HUES48 (cell line): ENCODE measurements around the gene B3GALT5.

Experiments used
- H3K27ac ChIP-seq: one replicate; pipeline ENCODE4 v1.7.0; 2013; ENCODE audit warnings: low read depth, low read length, inconsistent platforms
- H3K27me3 ChIP-seq: 2 replicates; pipeline ENCODE4 v1.6.1; 2013; ENCODE audit warnings: mild to moderate bottlenecking, low read length; ENCODE audit not compliant: control insufficient read depth, insufficient read depth
- H3K36me3 ChIP-seq: 2 replicates; pipeline ENCODE4 v1.6.1; 2013; ENCODE audit warnings: low read length; ENCODE audit not compliant: control insufficient read depth, insufficient read depth
- H3K4me1 ChIP-seq: 2 replicates; pipeline ENCODE4 v1.6.1; 2013; ENCODE audit warnings: mild to moderate bottlenecking, low read length; ENCODE audit not compliant: control insufficient read depth, insufficient read depth
- H3K4me3 ChIP-seq: 2 replicates; pipeline ENCODE4 v1.5.1; 2013; ENCODE audit warnings: mild to moderate bottlenecking, low read depth, low read length
- H3K9ac ChIP-seq: 2 replicates; pipeline ENCODE4 v1.6.1; 2013; ENCODE audit warnings: mild to moderate bottlenecking, low read depth, low read length, moderate library complexity
- H3K9me3 ChIP-seq: 2 replicates; pipeline ENCODE4 v1.6.1; 2013; ENCODE audit warnings: low read length; ENCODE audit not compliant: control insufficient read depth, insufficient read depth

The B3GALT5 gene

GRCh38 chr21:39604951-39605350, 7.8 kb upstream of the B3GALT5 start:
- no peak overlapping the region for H3K4me3 ChIP-seq
- H3K27ac ChIP-seq, result no peak overlapping the region
- H3K9me3 ChIP-seq, result no peaks in the 10 kb centered on the region
- peaks cover 3% of the 10 kb centered on the region; the same call in 1 of the 2 replicates for H3K36me3 ChIP-seq
- no peaks in the 10 kb centered on the region for H3K27me3 ChIP-seq
- H3K9ac ChIP-seq, result no peak overlapping the region
- H3K4me1 ChIP-seq, result peaks cover 4% of the 10 kb centered on the region; the same call in 1 of the 2 replicates

- Histone ChIP-seq H3K4me1 (peaks cover 42% of the 10 kb centered on the region), H3K27me3 (0 out of 2 replicates have a peak, but pooled peaks cover 3% of the 10 kb centered on the region), H3K9ac (no peak overlapping the region), H3K4me3 (peak overlapping the region; percentile 88), H3K36me3 (peaks cover 11% of the 10 kb centered on the region; the same call in 1 of the 2 replicates), H3K27ac (peak overlapping the region; percentile 79), H3K9me3 (no peaks in the 10 kb centered on the region)
Measured at GRCh38 chr21:39610703-39611102, 2.0 kb upstream of the B3GALT5 start.

- Histone ChIP-seq H3K4me3 (peak overlapping the region; percentile 88), H3K4me1 (peaks cover 42% of the 10 kb centered on the region), H3K27me3 (0 out of 2 replicates have a peak, but pooled peaks cover 3% of the 10 kb centered on the region), H3K36me3 (peaks cover 12% of the 10 kb centered on the region; the same call in 1 of the 2 replicates), H3K9ac (no peak overlapping the region), H3K27ac (peak overlapping the region; percentile 79), H3K9me3 (no peaks in the 10 kb centered on the region)
Measured at GRCh38 chr21:39611551-39612190, 1.1 kb upstream of the B3GALT5 start.

GRCh38 chr21:39613041-39613934, 548 bp downstream of the B3GALT5 start:
- Histone ChIP-seq H3K27ac (peak overlapping the region; percentile 60), H3K27me3 (0 out of 2 replicates have a peak, but pooled peaks cover 3% of the 10 kb centered on the region), H3K4me3 (peak overlapping the region; percentile 88), H3K36me3 (peaks cover 22% of the 10 kb centered on the region), H3K4me1 (peaks cover 42% of the 10 kb centered on the region), H3K9ac (0 out of 2 replicates have a peak overlapping the region, but pooled peaks have one; percentile 0), H3K9me3 (no peaks in the 10 kb centered on the region)

- H3K36me3 ChIP-seq, result peaks cover 22% of the 10 kb centered on the region
- H3K27ac ChIP-seq, result no peak overlapping the region
- H3K27me3 ChIP-seq, result 0 out of 2 replicates have a peak, but pooled peaks cover 3% of the 10 kb centered on the region
- no peak overlapping the region for H3K4me3 ChIP-seq
- H3K9ac ChIP-seq, result no peak overlapping the region
- no peaks in the 10 kb centered on the region for H3K9me3 ChIP-seq
- H3K4me1 ChIP-seq, result peaks cover 33% of the 10 kb centered on the region
Measured at GRCh38 chr21:39616211-39616772, 3.6 kb downstream of the B3GALT5 start.

GRCh38 chr21:39620856-39621255, 8.1 kb downstream of the B3GALT5 start:
- peaks cover 17% of the 10 kb centered on the region; the same call in 1 of the 2 replicates for H3K4me1 ChIP-seq
- H3K27ac ChIP-seq, result no peak overlapping the region
- H3K27me3 ChIP-seq, result no peaks in the 10 kb centered on the region
- no peaks in the 10 kb centered on the region for H3K9me3 ChIP-seq
- H3K4me3 ChIP-seq, result no peak overlapping the region
- H3K36me3 ChIP-seq, result peaks cover 13% of the 10 kb centered on the region; the same call in 1 of the 2 replicates
- no peak overlapping the region for H3K9ac ChIP-seq

GRCh38 chr21:39625211-39625895, 12.6 kb downstream of the B3GALT5 start:
- Histone ChIP-seq H3K9me3 (no peaks in the 10 kb centered on the region), H3K27ac (no peak overlapping the region), H3K36me3 (0 out of 2 replicates have a peak, but pooled peaks cover 3% of the 10 kb centered on the region), H3K27me3 (no peaks in the 10 kb centered on the region), H3K9ac (no peak overlapping the region), H3K4me3 (no peak overlapping the region), H3K4me1 (peaks cover 13% of the 10 kb centered on the region)

- no peak overlapping the region for H3K9ac ChIP-seq
Measured at GRCh38 chr21:39628385-39628784, 15.6 kb downstream of the B3GALT5 start.

GRCh38 chr21:39630191-39630591, 17.5 kb downstream of the B3GALT5 start:
- Histone ChIP-seq H3K9me3 (no peaks in the 10 kb centered on the region), H3K27ac (no peak overlapping the region), H3K36me3 (0 out of 2 replicates have a peak, but pooled peaks cover 3% of the 10 kb centered on the region), H3K4me1 (peaks cover 11% of the 10 kb centered on the region), H3K4me3 (no peak overlapping the region), H3K9ac (no peak overlapping the region), H3K27me3 (no peaks in the 10 kb centered on the region)

More at GRCh38 chr21:39628385-39628784, 15.6 kb downstream of the B3GALT5 start:
- H3K4me3 ChIP-seq, result no peak overlapping the region
- H3K9me3 ChIP-seq, result no peaks in the 10 kb centered on the region
- no peak overlapping the region for H3K27ac ChIP-seq
- peaks cover 12% of the 10 kb centered on the region for H3K4me1 ChIP-seq
- H3K27me3 ChIP-seq, result no peaks in the 10 kb centered on the region
- 0 out of 2 replicates have a peak, but pooled peaks cover 3% of the 10 kb centered on the region for H3K36me3 ChIP-seq

- H3K4me1 ChIP-seq, result peaks cover 5% of the 10 kb centered on the region
- H3K36me3 ChIP-seq, result 0 out of 2 replicates have a peak, but pooled peaks cover 3% of the 10 kb centered on the region
- no peak overlapping the region for H3K27ac ChIP-seq
- no peak overlapping the region for H3K9ac ChIP-seq
- no peaks in the 10 kb centered on the region for H3K27me3 ChIP-seq
- H3K9me3 ChIP-seq, result no peaks in the 10 kb centered on the region
- no peak overlapping the region for H3K4me3 ChIP-seq
Measured at GRCh38 chr21:39630827-39631226, 18.1 kb downstream of the B3GALT5 start.
